Epithelial cell of proximal tubule (primary cell): Measurements from ENCODE around the gene IST1. TPM values are rescaled to one million over a fixed set of nuclear protein-coding genes. Genes with fewer than 3 reads are reported as not detected.
A peak's percentile ranks its signal among the peaks of the same experiment; 100 is the strongest.

ENCODE experiments used
- DNase-seq: peaks from one replicate; pipeline ENCODE4 v3.0.0-alpha.2; 2011; ENCODE audit warnings: low read depth
- H3K4me3 ChIP-seq: 2 replicates; pipeline ENCODE4 v1.5.1; 2011; ENCODE audit warnings: low read depth, mild to moderate bottlenecking, low read length
- total RNA-seq: library from RNA; depleted of rRNA; stranded (reverse); fragments of >200 nt; gene quantifications from 2 replicates; pipeline ENCODE4 v1.2.3, GENCODE V29; 2015
- TF ChIP-seq, protein P1 (sequence below): conservative IDR thresholded peaks from 2 replicates; pipeline ENCODE4 v1.5.1; 2012; ENCODE audit warnings: low read depth, mild to moderate bottlenecking, low read length

Gene IST1
- total RNA-seq, 1 donor from 2014 or later, result 211 TPM

DNA sequence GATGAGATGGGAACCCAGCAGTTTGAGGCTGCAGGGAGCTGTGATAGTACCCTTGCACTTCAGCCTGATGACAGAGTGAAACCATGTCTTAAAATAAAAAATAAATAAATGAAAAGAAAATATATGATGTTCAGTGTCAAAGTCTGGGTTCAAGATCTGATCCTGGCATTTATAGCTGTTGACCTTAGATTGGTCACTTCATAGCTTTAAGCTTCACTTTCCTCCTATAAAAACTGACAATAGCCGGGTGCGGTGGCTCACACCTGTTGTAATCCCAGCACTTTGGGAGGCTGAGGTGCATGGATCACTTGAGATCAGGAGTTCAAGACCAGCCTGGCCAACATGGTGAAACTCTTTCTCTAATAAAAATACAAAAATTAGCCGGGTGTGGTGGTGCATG lies 6.2 kb upstream of the IST1 start:
- TF ChIP-seq, protein P1, sequence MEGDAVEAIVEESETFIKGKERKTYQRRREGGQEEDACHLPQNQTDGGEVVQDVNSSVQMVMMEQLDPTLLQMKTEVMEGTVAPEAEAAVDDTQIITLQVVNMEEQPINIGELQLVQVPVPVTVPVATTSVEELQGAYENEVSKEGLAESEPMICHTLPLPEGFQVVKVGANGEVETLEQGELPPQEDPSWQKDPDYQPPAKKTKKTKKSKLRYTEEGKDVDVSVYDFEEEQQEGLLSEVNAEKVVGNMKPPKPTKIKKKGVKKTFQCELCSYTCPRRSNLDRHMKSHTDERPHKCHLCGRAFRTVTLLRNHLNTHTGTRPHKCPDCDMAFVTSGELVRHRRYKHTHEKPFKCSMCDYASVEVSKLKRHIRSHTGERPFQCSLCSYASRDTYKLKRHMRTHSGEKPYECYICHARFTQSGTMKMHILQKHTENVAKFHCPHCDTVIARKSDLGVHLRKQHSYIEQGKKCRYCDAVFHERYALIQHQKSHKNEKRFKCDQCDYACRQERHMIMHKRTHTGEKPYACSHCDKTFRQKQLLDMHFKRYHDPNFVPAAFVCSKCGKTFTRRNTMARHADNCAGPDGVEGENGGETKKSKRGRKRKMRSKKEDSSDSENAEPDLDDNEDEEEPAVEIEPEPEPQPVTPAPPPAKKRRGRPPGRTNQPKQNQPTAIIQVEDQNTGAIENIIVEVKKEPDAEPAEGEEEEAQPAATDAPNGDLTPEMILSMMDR, result no peak
- no peak for DNase-seq

DNA sequence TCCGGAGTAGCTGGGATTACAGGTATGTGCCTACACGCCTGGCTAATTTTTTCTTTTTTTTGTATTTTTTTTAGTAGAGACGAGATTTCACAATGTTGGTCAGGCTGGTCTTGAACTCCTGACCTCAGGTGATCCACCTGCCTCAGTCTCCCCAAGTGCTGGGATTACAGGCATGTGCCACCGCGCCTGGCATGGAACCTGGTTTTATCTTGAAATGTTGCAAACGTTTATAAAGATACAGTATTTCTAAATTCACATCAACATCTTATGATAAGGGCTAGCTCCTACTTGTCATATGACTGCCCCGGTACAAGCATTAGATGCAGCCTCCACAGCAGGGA lies 1.5 kb upstream of the IST1 start:
- H3K4me3 ChIP-seq, result peak overlapping the region; percentile 82
- TF ChIP-seq, protein P1, result no peak
- DNase-seq, result no peak

More for the DNA sequence above, 6.2 kb upstream of the IST1 start:
- no peak overlapping the region for H3K4me3 ChIP-seq

GRCh38 chr16:71894229-71894920 lies 956 bp upstream of the IST1 start:
- DNase-seq, result peak; percentile 47
- peak overlapping the region; percentile 82 for H3K4me3 ChIP-seq
- TF ChIP-seq, protein P1, result peak; percentile 24

GRCh38 chr16:71895679-71896365 lies 491 bp downstream of the IST1 start:
- TF ChIP-seq, protein P1, result no peak
- no peak for DNase-seq
- peak overlapping the region; percentile 82 for H3K4me3 ChIP-seq

- peak overlapping the region; percentile 82 for H3K4me3 ChIP-seq
- TF ChIP-seq, protein P1, result no peak
- no peak for DNase-seq
Observed at GRCh38 chr16:71896764-71897368, 1.5 kb downstream of the IST1 start.

DNA sequence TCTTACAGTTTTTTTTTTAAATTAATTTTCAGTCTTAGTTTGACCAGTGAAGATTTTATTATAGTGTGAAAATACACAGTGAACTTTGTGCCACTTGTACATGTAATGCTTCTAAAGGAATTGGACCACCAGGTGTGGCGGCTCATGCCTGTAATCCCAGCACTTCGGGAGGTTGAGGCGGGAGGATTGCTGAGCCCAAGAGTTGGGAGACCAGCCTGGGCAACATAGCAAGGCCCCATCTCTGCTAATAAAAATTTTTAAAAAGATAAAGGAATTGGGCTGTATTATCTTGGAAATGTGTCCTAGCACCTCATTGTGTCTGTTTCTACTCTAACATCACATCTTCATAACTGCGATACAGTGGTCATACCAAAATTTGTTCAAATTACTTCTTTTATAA lies 3.8 kb downstream of the IST1 start:
- no peak overlapping the region for H3K4me3 ChIP-seq
- TF ChIP-seq, protein P1, result no peak
- no peak for DNase-seq
